NCI-H1436 (cell line): ENCODE data around the gene JAM3.
"Not testable (repeated sequence)": the region's sequence is repeated elsewhere in the genome, so short reads cannot be mapped to it uniquely, and the experiment has no call there.

Experiments
- DNase-seq: peaks from one replicate; lab custom pipeline; 2025; lab: John Stamatoyannopoulos, UW

Gene JAM3

DNA sequence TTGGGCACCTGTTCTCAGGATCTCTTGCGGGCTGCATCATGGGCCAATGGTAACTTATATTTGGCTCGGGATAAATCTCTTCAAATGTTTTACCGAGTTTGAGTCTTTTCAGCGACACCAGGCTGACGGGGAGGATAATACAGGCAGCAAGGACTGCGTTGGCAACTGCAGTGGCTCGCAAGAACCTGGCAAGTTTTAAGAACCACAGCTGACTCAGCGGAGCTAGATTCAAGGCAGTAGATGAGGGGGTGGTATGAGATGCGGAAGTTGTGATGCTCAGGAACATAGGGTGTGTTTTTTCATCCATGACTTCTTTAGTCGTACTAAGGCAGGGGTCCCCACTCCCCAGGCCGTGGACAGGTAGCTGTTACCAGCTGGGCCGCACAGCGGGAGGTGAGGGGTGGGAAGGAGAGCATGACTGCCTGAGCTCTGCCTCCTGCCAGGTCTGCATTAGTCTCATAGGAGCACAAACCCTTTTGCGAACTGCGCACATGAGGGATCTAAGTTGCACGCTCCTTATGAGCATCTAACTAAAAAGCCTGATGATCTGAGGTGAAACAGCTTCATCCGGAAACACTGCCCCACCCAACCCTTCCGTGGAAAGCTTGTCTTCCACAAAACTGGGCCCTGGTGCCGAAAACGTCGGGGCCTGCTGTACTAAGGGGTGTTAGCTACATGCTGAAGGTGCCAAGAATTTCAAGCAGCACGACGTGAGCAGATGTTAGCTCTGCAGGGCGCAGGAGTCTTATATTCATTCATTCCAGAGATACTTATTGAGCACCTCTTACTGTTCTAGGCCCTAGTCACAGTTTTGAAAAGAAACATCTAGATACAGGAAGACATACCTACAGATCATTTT, 6.4 kb upstream of the JAM3 start:
- no peak for DNase-seq

DNA sequence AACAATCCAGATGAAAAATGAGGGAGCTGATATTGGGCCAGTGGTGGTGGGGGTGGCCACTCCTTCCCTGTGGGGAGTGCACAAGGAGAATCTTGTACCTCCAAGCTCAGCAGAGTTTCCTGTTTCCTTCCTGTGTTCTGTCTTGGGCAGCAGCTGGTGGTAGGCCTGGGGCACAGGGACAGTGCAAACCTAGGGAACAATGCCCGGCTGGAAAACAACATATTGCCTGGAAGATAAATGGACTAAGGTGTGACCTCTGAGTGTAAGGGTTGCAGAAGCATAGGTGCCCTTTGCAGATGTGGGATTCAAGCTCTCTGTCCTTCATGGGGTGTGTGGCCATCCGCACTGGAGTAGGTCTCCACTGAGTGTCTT, 5.8 kb upstream of the JAM3 start:
- no peak for DNase-seq

DNA sequence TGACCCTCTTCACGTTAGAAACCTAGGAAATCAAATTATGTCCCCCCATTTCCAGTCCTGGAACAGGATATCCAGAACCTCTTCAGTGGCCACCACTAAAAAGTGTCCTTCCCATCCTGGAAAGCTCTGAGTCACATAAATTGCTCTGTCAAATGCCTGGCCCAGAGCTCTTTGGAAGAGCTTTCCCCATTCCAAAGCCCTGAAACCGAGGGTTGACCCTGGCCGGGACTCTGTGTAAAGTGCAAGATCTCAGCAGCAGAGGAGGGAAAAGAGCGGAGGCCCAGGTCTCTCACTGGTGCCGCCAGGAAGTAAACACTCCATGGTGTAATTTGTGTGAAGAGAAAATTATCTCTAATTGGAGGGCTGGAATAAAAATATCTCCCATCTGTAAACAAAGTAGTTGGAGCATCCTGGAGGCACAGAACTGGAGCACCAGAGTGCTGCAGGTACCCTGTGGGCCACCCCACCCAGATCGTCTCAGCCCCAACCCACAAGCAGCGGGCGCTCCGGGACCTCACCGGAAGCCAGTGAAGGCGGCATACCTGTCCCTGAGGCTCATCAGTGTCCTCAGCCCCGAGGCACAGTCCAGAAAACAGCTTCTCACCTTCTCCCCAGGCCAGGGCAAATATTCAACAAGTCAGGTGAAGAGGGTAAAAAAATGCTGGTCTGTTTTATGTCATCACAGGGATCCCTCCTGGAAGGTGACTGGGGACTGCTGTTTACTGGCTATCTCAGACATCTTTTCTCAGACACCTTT, 4.7 kb upstream of the JAM3 start:
- peak; percentile 47 for DNase-seq

DNA sequence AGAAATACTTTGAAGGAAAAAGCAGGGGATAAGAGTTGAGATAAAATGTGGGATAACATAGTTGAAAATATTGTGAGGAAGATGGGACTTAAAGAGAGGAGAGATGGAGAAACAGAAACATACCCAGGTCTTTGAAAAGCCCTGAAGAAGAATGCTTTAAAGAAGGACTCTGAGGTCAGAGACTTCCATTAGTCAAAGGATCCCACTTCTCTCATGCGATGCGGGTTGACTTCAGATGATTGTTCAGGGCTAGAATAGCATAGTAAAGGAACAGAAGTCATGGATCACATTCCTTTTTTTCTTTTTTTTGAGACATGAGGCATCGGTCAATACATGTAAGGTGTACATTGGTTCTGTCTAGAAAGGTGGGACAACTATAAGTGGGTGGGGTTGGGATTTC, 3.5 kb upstream of the JAM3 start:
- DNase-seq = no peak

DNA sequence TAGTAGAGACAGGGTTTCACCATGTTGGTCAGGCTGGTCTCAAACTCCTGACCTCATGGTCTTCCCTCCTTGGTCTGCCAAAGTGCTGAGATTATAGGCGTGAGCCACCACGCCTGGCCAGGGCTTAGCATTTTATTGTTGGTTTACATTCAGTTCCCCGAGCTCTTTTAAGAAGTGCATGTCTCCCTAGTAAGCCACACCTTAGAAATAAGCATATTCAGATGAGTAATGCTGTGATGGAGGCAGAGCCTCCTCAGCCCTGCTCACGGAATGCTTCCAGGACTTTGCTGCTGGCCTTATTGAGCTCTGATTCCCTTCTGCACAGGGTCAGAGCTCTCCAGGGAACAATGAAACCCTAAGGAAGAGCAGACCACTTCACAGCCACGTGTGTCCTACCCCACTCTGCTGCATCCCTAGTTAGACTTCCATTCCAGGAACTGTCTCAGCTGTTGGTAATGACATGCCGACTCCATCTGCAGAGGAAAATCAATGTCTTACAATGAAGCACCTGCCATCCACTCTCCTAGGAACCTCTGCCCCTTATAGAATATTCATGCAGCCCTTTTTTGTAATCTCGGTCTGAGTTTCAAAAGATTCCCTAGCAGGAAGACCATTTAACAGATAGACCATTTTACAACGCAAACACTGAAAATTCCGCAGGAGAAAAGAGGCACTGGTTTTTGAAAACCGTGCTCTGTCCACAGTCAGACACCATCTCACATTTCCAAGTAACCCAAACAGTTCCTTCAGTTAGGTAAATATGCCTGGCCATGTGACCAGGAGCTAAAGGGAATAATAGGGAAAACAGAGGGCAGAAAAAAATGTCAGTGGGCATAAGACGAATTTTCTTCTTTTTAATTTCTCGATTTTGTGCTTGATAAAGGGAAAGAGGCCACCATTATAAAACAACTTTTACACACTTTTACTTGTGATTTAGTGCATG, 1.7 kb upstream of the JAM3 start:
- DNase-seq = no peak

DNA sequence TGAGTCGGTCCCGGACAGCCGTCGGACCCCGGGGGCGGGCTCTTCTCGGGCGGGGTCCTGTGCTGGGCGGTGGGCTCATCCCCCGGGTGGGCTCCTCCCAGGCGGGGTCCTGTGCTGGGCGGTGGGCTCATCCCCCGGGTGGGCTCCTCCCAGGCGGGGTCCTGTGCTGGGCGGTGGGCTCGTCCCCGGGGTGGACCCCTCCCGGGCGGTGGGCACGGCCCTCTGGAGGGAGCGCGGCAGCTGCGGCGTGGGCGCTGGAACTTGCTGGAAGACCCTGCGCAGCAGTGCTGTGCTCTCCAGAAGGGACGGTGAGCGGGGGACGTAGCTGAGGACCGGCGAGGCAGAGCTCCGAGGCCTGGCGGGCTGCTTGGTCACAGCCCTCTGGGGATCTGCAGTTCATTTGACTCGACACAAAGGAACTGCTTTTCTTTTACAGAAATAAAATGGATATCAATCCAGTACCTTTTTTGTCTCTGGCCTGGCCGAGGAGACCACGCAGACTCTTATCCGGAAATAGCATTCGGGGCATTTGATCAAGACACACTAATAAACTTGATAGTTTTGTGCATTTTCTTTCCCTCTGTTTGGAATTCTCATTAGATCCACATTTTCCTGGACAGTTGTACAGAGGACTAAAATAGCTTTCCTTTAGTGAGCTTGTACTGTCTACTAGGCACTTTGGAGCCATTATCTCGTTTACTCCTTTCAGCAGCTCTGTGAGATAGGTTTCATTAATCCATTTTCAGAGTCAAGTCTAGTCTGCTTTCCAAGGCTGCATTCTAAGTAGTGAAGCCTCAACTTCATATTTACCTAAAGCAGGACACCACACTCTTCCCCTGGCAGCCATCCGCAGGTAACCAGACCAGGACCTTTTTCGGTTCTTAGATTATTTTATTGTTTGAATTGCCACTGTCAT, 812 bp downstream of the JAM3 start:
- peak; percentile 6 for DNase-seq

DNA sequence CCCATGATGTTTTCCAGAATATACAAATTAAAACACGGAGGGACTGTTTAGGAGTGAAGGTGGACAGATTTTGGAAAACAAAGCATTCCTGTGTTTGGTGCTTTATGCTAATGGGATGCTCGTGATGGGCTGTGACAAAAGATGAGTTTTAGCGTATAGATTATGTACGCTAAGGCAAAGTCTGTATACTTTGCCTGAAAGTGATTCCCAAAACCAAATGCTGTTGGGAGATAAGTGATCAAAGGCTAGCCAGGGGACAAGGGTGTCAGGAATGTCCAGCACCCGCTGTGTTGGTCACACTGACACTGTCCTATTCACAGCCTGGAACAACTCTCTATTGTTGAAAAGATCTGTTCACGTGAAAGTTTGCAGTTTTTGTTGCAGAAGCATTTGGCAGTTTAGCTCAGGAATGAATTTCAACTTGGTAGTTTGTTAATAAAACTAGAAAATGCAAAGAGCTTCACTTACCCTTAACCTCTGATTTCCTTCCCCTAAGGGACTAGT, 1.5 kb downstream of the JAM3 start:
- no peak for DNase-seq

DNA sequence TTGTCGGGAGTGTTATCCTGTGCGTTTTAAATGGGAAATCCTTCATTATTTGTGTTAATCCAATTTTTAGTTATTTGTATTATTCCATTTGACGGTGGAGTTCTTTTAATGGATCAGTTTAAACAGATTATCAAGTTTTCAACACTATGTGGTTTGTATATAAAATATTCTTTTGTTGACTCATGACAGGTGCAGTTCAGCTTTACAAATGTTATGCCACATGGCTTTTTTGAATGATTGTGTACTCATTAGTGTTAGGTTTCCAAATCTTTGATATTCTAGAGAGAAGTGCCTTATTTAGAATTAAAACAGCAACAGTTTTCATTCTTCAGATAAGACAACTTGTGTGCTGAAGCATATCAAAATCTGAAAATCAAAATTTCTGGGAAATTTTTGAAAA, 2.4 kb downstream of the JAM3 start:
- peak; percentile 10 for DNase-seq

DNA sequence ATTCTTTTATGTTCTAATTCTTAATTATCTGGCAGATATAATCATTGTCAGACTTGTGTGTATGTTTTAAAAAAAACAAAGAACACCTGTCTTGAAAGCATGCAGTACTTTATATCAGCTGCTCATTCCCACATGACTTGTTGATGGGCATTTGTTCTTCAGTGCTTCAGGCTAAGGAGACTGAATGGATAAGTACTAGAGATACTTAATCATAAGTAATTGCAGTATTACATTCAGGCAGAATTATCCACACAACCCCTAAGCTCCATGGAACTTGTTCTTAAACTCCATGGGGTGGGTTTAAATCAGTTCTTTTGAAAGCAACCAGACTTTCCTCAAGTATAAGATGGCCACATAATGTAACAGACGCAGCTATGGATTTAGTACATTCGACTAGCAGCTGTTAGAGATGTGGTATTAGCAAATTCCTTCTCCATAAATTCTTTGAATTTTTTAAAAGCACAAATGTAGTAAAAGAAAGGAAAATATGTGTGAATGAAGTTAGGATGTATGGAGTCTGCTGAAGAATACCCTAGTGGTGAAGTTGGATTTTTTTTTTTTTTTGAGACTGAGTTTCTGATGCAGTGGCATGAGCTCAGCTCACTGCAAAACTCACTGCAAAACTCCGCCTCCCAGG, 3.0 kb downstream of the JAM3 start:
- peak; percentile 54 for DNase-seq

GRCh38 chr11:134072844-134073243, 4.0 kb downstream of the JAM3 start:
- DNase-seq = no peak

GRCh38 chr11:134074346-134074745, 5.5 kb downstream of the JAM3 start:
- DNase-seq = no peak

GRCh38 chr11:134074766-134075165, 5.9 kb downstream of the JAM3 start:
- DNase-seq = no peak

DNA sequence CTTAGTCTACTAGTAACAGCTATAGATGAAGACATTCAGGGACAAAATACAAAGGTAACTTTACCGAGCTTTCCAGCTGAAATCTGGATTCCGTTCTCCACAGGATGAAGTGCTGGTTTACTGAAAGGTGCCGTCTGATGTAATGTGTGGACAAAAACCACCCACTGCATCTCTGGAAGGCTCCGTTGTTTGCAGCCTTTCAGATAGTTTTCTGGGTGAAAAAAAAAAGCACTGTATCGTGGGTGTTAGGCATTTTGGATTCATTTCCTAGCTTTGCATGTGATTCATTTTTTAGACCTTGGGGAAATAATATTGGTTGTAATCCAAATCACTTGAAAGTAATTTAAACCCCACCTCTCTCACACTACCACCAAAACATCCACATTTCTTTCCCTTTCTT, 10.4 kb downstream of the JAM3 start:
- no peak for DNase-seq

DNA sequence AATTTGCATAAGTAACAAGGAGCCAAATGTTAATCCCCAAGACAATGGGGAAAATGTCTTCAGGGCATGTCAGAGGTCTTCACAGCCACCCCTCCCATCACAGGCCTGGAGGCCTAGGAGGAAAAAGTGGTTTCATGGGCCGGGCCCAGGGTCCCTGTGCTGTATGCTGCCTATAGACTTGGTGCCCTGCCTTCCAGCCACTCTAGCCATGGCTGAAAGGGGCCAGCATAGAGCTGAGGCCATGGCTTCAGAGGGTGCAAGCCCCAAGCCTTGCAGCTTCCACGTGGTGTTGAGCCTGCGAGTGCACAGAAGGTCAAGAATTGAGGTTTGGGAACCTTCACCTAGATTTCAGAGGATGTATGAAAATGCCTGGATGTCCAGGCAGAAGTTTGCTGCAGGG, 12.4 kb downstream of the JAM3 start:
- not testable (repeated sequence) for DNase-seq

DNA sequence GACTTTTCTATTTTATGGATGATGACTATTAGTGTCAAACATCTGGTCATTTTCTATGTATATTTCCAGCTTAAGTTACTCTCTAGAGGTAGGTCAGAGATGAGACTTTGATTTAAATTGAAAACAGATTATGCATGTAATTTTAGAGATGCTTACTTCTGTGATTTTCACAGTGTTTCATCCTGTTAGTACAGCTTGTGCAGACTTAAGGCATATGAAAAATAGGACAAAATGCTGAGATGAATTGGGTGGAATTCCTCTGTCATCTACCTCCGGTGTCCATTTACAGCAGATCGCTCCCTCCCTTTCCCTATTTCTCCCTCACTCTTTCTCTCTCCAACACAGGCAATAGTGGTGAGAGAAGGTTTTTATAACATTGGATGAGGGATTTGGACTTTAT, 14.1 kb downstream of the JAM3 start:
- DNase-seq = no peak

- no peak for DNase-seq
Observed at GRCh38 chr11:134086376-134086775, 17.5 kb downstream of the JAM3 start.

GRCh38 chr11:134092006-134092405, 23.1 kb downstream of the JAM3 start:
- DNase-seq = not testable (repeated sequence)

GRCh38 chr11:134097166-134097565, 28.3 kb downstream of the JAM3 start:
- no peak for DNase-seq

- no peak for DNase-seq
Observed at GRCh38 chr11:134098566-134099184, 29.8 kb downstream of the JAM3 start.

- no peak for DNase-seq
Observed at GRCh38 chr11:134100171-134100570, 31.3 kb downstream of the JAM3 start.
